NCI-H128 (cell line): Measurements from ENCODE around the gene KLF11.

Experiments
- DNase-seq: peaks from one replicate; lab custom pipeline; 2025; ENCODE audit not compliant: unreplicated experiment; lab: John Stamatoyannopoulos, UW

KLF11 gene

DNA sequence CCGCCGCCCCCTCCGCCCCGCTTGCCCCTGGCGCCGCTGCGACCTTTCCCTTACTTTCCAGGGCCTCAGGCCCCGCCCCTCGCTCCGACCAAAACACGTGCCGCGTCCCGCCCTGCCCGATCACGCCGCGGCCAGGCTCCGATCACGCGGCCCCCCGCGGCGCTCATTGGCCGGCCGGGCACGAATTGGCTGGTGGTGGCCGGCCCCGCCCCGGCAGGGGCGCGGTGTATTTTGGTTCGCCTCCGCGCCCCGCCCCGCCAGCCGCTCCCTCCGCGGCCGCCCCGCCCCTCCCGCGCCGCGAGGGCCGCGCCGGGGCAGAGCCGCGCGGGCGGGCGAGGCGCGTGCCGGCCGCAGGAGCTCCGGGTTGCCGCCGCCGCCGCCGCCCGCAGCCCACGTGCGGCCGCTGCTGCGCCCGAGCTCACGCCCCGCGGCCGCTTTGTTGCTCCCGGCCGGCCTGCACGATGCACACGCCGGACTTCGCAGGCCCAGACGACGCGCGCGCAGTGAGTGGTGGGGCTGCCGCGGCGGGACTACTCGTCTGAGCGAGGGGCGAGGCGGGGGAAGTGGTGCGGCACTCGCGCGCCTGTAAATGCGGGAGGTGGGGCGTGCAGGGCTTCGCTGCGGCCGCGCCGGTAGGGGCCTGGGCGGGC lies at the start of gene KLF11:
Gene KLF11 (plus strand): TSS at position 295 of the 650 bp plus-strand sequence. CDS start 167 bp downstream, at position 462.
- peak; percentile 89 for DNase-seq

DNA sequence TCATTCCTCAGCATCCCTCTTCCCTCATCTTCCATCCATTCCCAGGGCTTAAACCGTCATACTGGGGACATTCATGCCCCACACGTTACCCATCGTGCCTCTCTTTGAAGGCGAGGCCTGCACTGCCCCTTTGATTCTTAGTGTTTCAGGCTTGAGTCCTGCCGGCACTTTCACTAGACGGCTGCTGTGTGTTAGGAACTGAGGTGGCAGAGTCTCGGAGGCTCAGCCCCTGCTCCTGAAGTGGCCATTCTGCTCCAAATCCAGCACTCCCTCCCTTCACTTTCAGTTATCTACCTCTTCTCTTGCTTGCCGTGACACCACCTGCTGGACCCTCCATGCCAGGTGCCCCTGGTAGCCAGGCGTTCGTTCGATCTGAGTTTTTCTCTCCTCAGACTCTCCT lies 48.9 kb upstream of the KLF11 start:
- DNase-seq = no peak

DNA sequence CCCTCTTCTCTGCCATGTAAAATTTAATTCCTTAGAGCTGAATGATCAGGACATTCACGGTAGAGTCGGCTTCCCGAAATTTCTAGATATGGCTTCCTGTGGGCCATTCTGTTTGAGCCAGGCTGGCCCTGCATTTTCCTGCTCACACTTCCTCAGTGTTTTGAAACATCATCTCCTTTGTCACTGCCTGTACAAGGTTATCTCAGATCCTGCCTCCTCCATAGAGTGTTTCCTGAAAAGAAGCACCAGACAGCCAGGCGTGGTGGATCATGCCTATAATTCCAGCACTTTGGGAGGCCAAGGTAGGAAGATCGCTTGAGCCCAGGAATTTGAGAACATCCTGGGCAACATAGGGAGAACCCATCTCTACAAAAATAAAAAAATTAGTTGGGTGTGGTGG lies 48.3 kb upstream of the KLF11 start:
- no peak for DNase-seq

GRCh38 chr2:9996321-9996720 lies 47.0 kb upstream of the KLF11 start:
- no peak for DNase-seq

- no peak for DNase-seq
These were observed 45.4 kb upstream of the KLF11 start for GRCh38 chr2:9997936-9998335.

DNA sequence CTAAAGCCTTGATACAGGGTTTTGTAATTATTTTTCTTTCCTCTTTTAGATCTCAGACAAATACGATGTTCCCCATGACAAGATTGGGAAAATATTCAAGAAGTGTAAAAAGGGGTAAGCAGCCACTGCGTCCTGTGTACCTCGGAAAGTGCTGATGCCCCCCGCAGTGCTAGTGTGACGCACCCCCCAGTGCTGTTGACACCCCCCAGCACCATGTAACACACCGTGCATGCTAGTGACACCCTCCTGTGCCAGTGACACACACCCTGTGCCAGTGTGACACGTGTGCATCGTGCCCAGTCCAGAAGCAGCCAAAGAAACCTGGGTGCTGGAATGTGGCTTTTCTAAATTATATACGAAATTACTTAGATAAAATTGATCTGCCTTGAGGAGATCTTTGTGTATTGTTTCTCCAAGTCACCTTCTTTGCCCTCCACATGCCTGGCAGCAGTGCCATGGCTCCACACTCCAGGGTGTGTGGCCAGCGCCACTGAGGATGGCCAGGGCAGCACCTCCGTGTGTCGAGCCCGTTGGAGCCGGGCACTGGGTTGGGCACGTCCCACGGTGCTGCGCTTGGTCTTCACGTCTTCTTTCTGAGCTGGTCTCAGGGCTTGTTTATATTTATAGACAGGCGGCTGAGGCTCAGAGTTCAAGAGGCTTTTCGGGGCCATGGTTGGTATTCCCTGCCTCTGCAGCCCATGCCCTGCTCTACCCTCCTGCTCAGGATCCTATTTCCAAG lies 44.3 kb upstream of the KLF11 start:
- DNase-seq = no peak

DNA sequence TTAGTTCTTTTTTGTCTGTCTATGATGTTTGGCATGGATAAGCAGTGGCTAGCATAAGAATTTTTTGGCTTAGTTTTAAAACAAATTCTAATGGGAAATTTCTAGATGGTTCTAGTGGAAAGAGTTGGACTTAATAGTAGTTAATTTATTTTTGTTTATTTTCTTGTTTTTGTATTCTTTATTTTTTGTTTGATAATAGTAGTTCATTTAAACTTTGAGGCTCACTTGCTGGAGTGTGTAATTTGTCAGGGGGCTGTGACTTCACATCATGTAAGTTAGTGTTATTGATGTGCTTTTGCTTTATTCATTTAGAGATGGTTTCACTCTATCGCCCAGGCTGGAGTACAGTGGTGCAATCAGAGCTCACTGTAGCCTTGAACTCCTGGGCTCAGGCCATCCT lies 43.7 kb upstream of the KLF11 start:
- no peak for DNase-seq

DNA sequence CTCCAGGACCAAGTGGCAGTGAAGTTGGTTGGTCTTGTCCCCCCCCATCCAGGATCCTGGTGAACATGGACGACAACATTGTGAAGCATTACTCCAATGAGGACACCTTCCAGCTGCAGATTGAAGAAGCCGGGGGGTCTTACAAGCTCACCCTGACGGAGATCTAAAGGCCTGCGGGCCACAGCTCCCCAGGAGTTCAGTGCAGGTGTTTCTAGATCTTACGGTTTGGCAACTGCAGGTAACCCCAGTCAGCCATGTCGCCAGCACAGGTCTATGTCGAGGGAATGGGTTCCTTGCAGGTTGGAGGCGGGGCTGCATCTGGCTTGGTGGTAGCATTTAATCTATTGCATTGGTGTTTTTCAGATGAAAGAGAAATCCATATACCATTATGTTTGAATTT lies 42.8 kb upstream of the KLF11 start:
- DNase-seq = no peak

DNA sequence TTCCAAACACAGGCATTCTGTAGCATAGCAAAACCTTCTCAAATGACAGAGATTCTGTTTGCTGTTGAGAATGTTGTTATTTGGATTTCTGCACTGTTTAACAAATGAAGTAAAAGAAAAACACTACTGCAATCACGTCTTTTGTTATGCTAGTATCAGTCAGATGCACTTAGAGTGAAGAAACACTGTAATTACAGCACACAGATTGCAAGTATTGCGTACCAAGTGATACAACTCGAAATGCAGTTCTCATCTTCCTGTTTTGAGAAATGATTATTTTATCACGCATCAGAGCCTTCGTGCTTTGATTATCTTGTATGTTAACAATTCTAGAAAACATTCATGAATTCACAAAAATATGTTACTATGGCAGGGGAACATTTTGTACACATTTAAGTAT lies 41.8 kb upstream of the KLF11 start:
- DNase-seq = no peak

- DNase-seq = no peak
These were observed 41.2 kb upstream of the KLF11 start for GRCh38 chr2:10002109-10002508.

- DNase-seq = no peak
These were observed 40.7 kb upstream of the KLF11 start for GRCh38 chr2:10002681-10003080.

DNA sequence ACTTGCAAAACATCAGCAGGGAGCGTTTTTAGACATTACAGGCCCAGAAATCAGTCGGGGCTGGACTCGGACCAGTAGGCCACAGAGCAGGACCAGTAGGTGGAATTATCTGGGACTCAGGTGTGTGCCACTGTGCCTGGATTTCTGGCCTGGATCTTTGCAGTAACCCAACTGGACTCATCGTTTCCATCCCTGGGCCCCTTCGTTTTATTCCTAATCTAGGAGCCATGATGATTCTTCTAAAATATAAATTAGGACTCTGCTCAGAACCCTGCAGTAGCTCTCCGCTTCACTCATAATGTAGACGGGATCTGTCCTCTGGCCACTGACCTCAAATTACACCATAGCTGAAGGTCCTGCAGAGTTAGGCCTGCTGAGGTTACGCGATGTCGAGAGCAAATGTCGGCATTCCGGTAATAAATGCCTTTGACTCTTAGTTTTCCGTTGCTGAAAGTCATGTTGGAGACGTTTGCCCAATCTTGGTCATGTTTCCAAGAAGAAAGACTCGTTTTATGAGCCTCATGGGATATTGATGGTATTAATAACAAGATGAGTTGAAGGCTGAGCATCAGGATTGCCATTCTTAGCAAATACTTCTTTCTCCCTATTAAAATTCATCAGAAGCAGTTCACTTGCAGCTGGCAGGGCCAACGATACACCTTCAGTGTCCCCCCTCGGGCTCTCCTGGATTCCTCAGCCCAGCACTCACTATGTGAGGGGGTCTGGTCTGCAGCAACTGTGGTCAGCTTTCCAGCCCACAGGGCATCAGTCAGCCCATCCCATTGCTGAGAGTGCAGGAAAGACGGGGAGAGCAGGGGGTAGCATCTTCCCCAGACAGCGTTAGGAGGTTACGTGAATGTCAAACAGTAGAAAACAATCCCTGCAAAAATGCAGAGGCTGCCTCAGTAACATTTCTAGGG lies 39.9 kb upstream of the KLF11 start:
- DNase-seq = no peak

DNA sequence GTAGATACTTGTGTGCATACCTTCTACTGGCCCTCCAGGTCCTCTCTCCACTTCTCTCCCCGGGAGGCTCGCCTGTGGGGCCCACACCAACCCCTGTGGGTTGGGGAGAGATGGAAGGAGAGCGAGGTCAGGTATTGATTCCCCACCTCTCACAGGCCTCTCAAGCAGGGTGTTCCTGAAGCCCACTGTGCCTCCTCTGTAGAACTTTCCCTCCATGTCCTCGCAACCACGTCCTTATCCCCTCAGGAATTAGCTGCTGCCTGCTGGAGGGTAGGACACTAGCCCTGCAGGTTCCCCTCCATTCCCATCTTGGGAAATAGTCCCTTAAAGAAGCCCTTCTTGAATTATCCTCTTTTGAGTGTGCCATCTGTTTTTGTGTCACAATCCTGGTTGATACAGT lies 38.9 kb upstream of the KLF11 start:
- no peak for DNase-seq

- no peak for DNase-seq
These were observed 38.5 kb upstream of the KLF11 start for GRCh38 chr2:10004836-10005235.

- no peak for DNase-seq
These were observed 37.7 kb upstream of the KLF11 start for GRCh38 chr2:10005461-10006235.

DNA sequence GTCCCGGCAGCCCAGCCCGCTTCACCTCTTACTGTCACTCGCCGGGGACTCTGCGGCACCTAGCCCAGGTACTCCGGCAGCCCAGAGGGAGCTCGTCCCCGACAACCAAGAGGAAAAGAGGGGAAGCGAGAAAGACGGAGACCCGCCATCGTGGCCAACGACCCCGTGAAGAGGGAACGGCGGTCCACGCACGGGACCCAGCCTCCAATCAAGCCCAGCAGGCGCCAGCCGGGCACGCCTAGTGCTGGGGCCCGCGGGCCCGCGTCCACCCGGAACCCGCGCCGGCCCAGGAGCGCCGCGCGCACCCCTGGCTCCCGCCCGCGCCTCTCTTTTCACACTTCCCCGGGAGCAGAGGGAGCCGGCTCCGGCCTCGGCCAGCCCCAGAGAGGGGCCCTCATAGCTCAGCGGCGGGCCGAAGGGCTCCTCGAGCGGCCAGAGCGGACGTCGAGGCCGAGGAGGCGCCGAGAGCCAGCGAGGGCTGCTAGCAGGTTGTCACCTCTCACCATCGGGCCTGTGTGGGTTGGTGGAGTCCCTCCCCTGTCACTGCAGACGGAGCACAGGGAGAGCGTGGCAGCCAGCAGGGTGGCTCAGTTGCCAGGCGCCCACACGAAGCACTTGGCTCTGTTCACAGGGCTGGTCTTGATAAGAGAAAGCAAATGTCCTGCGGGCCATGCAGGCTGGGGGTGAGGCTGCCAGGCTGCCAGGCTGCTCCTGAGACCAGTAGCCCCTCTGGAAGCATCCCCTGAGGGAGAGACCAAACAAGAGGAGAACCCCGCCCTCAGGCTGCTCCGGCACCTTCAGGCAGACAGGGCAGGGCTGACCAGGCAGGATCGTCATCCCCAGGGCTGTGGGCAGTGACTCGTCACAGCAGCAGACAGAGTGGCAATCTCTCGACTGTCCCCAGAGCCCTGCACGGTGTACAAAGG lies 36.9 kb upstream of the KLF11 start:
- DNase-seq = no peak

GRCh38 chr2:10007435-10007834 lies 35.9 kb upstream of the KLF11 start:
- no peak for DNase-seq

GRCh38 chr2:10007921-10008808 lies 35.2 kb upstream of the KLF11 start:
- no peak for DNase-seq

DNA sequence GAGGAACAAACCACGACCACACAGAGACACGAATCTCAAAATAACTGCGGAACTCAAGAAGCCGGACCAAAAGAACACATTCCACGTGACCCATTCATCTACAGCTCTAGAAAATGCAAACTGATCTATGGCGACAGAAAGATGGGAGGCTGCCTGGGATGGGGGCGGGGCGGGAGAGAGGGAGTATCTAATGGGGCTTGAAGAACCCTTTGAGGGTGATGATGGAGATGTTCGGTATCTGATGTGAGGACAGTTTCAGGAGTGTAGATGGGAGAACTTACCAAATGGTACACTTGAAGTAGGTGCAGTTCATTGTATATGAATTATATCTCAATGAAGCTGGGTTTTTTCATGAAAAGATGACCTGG lies 34.6 kb upstream of the KLF11 start:
- DNase-seq = no peak
